CD4-positive, alpha-beta T cell treated with Interleukin-6 at 100 ng/mL for 8 hours (primary cell): Measurements from ENCODE around the gene OR52E5.

Experiments
- DNase-seq: peaks from one replicate; pipeline ENCODE4 v3.0.0-alpha.2; 2020; ENCODE audit warnings: mixed read lengths, low spot score

OR52E5 gene

GRCh38 chr11:5933116-5933515 is 40.1 kb downstream of the OR52E5 start:
- no peak for DNase-seq

- no peak for DNase-seq
Measured at GRCh38 chr11:5937868-5938602, 45.0 kb downstream of the OR52E5 start.

DNA sequence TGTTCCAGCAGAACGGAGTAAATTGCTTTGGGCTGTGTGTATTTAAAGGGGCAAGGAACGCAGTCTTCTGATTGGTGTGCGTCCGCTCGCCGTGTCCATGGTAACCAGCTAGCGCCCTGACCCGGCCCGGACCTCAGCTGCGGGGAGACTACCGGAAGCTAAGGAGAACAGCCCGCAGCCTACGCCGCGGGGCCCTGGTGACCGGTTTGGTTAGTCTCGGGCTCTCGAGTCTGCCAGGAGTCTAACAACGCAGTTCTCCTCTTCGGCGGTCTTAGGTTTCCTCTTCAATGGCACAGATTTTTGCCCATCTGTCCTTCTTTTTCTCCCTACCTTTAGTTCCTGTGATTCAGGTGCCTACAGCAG is 45.6 kb downstream of the OR52E5 start:
- DNase-seq = no peak

DNA sequence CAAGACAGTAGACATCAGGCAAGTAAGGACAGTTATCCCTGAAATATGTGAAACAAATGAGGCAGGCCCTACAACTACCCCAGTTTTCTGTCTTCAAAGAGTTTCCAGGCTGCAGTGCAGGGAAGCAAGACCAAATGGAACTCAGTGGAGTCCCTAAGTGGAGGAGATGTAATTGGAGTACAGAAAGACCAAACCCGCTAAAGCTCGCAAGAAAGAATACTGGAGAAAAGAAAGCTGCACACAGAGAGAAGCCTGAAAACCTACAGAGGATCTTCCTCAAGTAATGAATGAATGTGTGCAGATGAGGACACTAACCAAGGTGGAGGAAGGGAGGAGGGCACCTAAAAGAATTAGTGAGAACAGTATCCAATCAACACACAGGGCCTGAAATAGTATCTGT is 47.7 kb downstream of the OR52E5 start:
- DNase-seq = no peak

GRCh38 chr11:5941951-5942350 is 48.9 kb downstream of the OR52E5 start, which contains the start of gene OR56A3:
Gene OR56A3 (plus strand): TSS chr11:5942251. CDS start chr11:5947347, 5,096 bp downstream.
- no peak for DNase-seq
